B cell (primary cell): Measurements from ENCODE around the gene CDIPT. TPM values are rescaled to one million over a fixed set of nuclear protein-coding genes. Genes with fewer than 3 reads are reported as not detected.

ENCODE experiments used
- ATAC-seq: fragments of 200-7000 bp; cut with Tn5 transposase; one replicate; pipeline ENCODE4 v1.10.0; 2021; ENCODE audit warnings: low read depth, mild to moderate bottlenecking, moderate number of reproducible peaks, moderate library complexity
- CTCF ChIA-PET: fragments of 350-600 bp; sonication (Branson Sonifier 250); formaldehyde crosslinking; loops from one replicate; lab custom pipeline; 2021; ENCODE audit warnings: antibody characterized with exemption, inconsistent platforms; lab: Charles Lee
- POLR2A ChIA-PET: fragments of 350-600 bp; sonication (Branson Sonifier 250); formaldehyde crosslinking; loops from one replicate; lab custom pipeline; 2021; ENCODE audit warnings: antibody characterized with exemption; lab: Charles Lee
- DNase-seq: peaks from one replicate; pipeline ENCODE4 v3.0.0; 2013
- H2AFZ ChIP-seq: 2 replicates; pipeline ENCODE4 v1.6.1; 2012; ENCODE audit warnings: mild to moderate bottlenecking, low read depth, low read length; ENCODE audit not compliant: insufficient read depth, poor library complexity, severe bottlenecking
- H3K27ac ChIP-seq, 2 donors: 1 replicate in 1 of 2; 2 replicates in 1 of 2; pipeline ENCODE4 v1.5.1; 2012 to 2013; ENCODE audit warnings: low read length in 2 of 2, mild to moderate bottlenecking in 2 of 2, moderate library complexity in 1 of 2
- H3K27me3 ChIP-seq, 4 experiments: fragments of 200-600 bp in 1 of 4; sonication (generic) in 1 of 4; replicated peaks in 1 of 4; 1 replicate in 2 of 4; 2 replicates in 2 of 4; pipeline versions ENCODE4 v1.6.1 to v1.7.0; 2013 to 2016; ENCODE audit warnings: low read length in 3 of 4, mild to moderate bottlenecking in 2 of 4, mixed read lengths in 1 of 4, moderate library complexity in 1 of 4; ENCODE audit not compliant: insufficient read depth in 4 of 4, control insufficient read depth in 3 of 4; ENCODE audit errors: control extremely low read depth in 1 of 4
- H3K36me3 ChIP-seq, 2 experiments: replicated peaks in 1 of 2; 1 replicate in 1 of 2; 2 replicates in 1 of 2; pipeline versions ENCODE4 v1.6.1 to v1.7.1; 2013; ENCODE audit warnings: low read length in 1 of 2; ENCODE audit not compliant: insufficient read depth in 2 of 2, control insufficient read depth in 1 of 2; ENCODE audit errors: control extremely low read depth in 1 of 2, extremely low read depth in 1 of 2
- H3K4me1 ChIP-seq, 2 donors: fragments of 200-600 bp in 1 of 2; sonication (generic) in 1 of 2; 1 replicate in 1 of 2; 2 replicates in 1 of 2; pipeline versions ENCODE4 v1.5.1 to v1.6.1; 2013 to 2017; ENCODE audit warnings: low read length in 2 of 2; ENCODE audit not compliant: control insufficient read depth in 2 of 2, insufficient read depth in 2 of 2
- H3K4me2 ChIP-seq: replicated peaks from 2 replicates; pipeline ENCODE3; 2012; ENCODE audit warnings: mild to moderate bottlenecking, low read depth, low read length; ENCODE audit not compliant: poor library complexity, severe bottlenecking
- H3K4me3 ChIP-seq, 5 experiments: fragments of 200-600 bp in 1 of 5; sonication (generic) in 1 of 5; 1 replicate in 3 of 5; 2 replicates in 2 of 5; pipeline versions ENCODE4 v1.5.1 to v1.7.0; 2011 to 2016; ENCODE audit warnings: low read length in 4 of 5, mild to moderate bottlenecking in 4 of 5, low read depth in 2 of 5, control low read depth in 1 of 5, moderate library complexity in 1 of 5; ENCODE audit not compliant: insufficient read depth in 1 of 5; ENCODE audit errors: control extremely low read depth in 1 of 5, extremely low read depth in 1 of 5
- H3K79me2 ChIP-seq: fragments of 200-600 bp; sonication (generic); one replicate; pipeline ENCODE4 v1.6.0; 2016; ENCODE audit warnings: low read length; ENCODE audit not compliant: control insufficient read depth, insufficient read depth
- H3K9ac ChIP-seq: fragments of 200-600 bp; sonication (generic); 2 replicates; pipeline ENCODE4 v1.6.1; 2017; ENCODE audit warnings: mild to moderate bottlenecking, low read length, moderate library complexity
- H3K9me3 ChIP-seq, 3 donors: one replicate each; pipeline versions ENCODE4 v1.6.1 to v1.7.1; 2013; ENCODE audit warnings: low read length in 2 of 3; ENCODE audit not compliant: control insufficient read depth in 2 of 3, insufficient read depth in 1 of 3; ENCODE audit errors: control extremely low read depth in 1 of 3
- H4K20me1 ChIP-seq: 2 replicates; pipeline ENCODE4 v1.6.0; 2012; ENCODE audit warnings: mild to moderate bottlenecking, low read length; ENCODE audit not compliant: insufficient read depth, control insufficient read depth, poor library complexity, severe bottlenecking
- H3K27ac Mint-ChIP-seq: one replicate; pipeline ENCODE4 v1.8.0; 2021; ENCODE audit warnings: mixed read lengths
- H3K27me3 Mint-ChIP-seq: one replicate; pipeline ENCODE4 v1.8.0; 2021; ENCODE audit warnings: mixed read lengths
- H3K4me1 Mint-ChIP-seq: one replicate; pipeline ENCODE4 v1.8.0; 2021; ENCODE audit warnings: mixed read lengths
- H3K4me3 Mint-ChIP-seq: one replicate; pipeline ENCODE4 v1.8.0; 2021; ENCODE audit warnings: mixed read lengths
- H3K9me3 Mint-ChIP-seq: one replicate; pipeline ENCODE4 v1.8.0; 2022; ENCODE audit warnings: mixed read lengths; ENCODE audit not compliant: insufficient read depth
- CTCF ChIP-seq: fragments of 200-600 bp; IDR thresholded peaks from one replicate; pipeline ENCODE4 v1.8.0; 2022; ENCODE audit warnings: antibody characterized with exemption, mild to moderate bottlenecking
- EZH2 ChIP-seq: IDR thresholded peaks from 2 replicates; pipeline ENCODE4 v1.6.1; 2012; ENCODE audit warnings: borderline replicate concordance, low read depth, mild to moderate bottlenecking, moderate library complexity, low read length; ENCODE audit not compliant: insufficient read depth, poor library complexity, severe bottlenecking
- WGBS: methylation state at CpG from one replicate; pipeline ENCODE4 v1.1.5; 2013; ENCODE audit warnings: missing lambda C conversion rate; ENCODE audit not compliant: insufficient coverage; 5-methylcytosine and 5-hydroxymethylcytosine counted together
- intact Hi-C: fragments of 100-400 bp; cut with micrococcal nuclease; formaldehyde crosslinking; loops from one replicate; pipeline ENCODE4 v1.10.0; 2022
- polyA plus RNA-seq: library from polyadenylated mRNA; depleted of rRNA; stranded (reverse); fragments of >200 nt; gene quantifications from 2 replicates; pipeline ENCODE4 v1.2.3, GENCODE V29; 2012
- total RNA-seq, 2 donors: library from RNA; stranded (reverse); fragments of 120-200 nt in 1 of 2; gene quantifications; 1 replicate in 1 of 2; 2 replicates in 1 of 2; pipeline versions ENCODE4 v1.2.3 to v1.2.4, GENCODE V29; 2013 to 2022

The CDIPT gene
- total and polyA plus RNA-seq, 2 donors (not counting 1 experiment from before 2014, with no cell fraction given), result 51.2 to 63.3 TPM

- peak overlapping the region in 1 of 2 donors; percentile 88 for H3K27ac ChIP-seq
- no peak for DNase-seq
- H3K27me3 ChIP-seq, result peaks cover 0 to 13% (median 5%) of the 10 kb centered on the region in 4 experiments
- no peaks in the 10 kb centered on the region for H3K9me3 Mint-ChIP-seq
- WGBS, result 6% methylated on average over 23 of the region's 39 CpGs
- H3K4me1 ChIP-seq, result peaks cover 43 to 62% of the 10 kb centered on the region in 2 donors
- no peak for ATAC-seq
- H2AFZ ChIP-seq, result peak overlapping the region; percentile 90
- CTCF ChIA-PET, result interaction anchor here (0.7 to 5.7 kb wide), 14 partner anchors 8 to 139 kb away, joined by 3 to 66 read pairs (median 6); partner anchors contain the start of genes KIF22 and MAZ
- intact Hi-C loops, result loop anchor here (5.0 to 10.0 kb wide), 2 partner anchors 157 to 220 kb away; partner anchors contain the start of gene TAOK2
- no peaks in the 10 kb centered on the region for H3K27me3 Mint-ChIP-seq
- H3K9me3 ChIP-seq, result peaks cover 0 to 5% (median 0%) of the 10 kb centered on the region in 3 donors
- POLR2A ChIA-PET, result interaction anchor here (0.6 to 2.8 kb wide), 8 partner anchors 8 to 260 kb away, joined by 3 to 31 read pairs (median 12); partner anchors contain the start of genes KIF22, MAZ and PPP4C
- H3K9ac ChIP-seq, result peak overlapping the region; percentile 69
- peak overlapping the region; percentile 87 for H3K4me2 ChIP-seq
- peaks cover 65% of the 10 kb centered on the region for H3K4me1 Mint-ChIP-seq
- TF ChIP-seq EZH2, result no peak
- no peak for TF ChIP-seq CTCF
- peaks cover 2 to 25% of the 10 kb centered on the region in 2 experiments for H3K36me3 ChIP-seq
- peaks cover 45% of the 10 kb centered on the region for H4K20me1 ChIP-seq
- peak overlapping the region; percentile 83 for H3K27ac Mint-ChIP-seq
- peaks cover 45% of the 10 kb centered on the region for H3K79me2 ChIP-seq
- H3K4me3 Mint-ChIP-seq, result peak overlapping the region; percentile 97
- H3K4me3 ChIP-seq, result peak overlapping the region; percentile 73 to 93 (median 84)
Observed at GRCh38 chr16:29815032-29815721, 47.8 kb downstream of the CDIPT start.

DNA sequence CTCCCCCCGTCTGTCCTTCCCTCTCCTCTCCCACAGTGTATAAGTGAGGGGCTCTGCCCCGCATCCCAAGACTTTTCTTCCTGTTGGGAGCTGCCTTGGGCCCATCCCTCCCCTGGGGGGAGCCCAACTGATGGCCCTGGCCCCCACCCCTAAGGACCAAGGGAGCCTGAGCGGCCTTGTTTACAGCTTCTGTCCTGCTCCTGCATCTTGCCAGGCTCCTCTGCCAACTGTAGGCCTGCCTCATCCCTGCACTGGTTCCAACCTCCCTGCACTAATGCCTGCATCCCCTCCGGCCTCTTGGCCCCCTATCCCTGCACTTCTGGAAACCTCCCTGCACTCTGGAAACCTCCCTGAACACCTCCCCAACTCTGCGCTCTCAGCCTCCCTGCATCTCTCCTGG lies 48.4 kb downstream of the CDIPT start:
- Mint-ChIP-seq H3K27me3 (no peaks in the 10 kb centered on the region), H3K27ac (peak overlapping the region; percentile 37), H3K4me3 (peak overlapping the region; percentile 97), H3K4me1 (peaks cover 64% of the 10 kb centered on the region), H3K9me3 (no peaks in the 10 kb centered on the region)
- Histone ChIP-seq H3K27me3 (peaks cover 0 to 13% (median 5%) of the 10 kb centered on the region in 4 experiments), H3K79me2 (peaks cover 45% of the 10 kb centered on the region), H2AFZ (peak overlapping the region; percentile 90), H3K4me1 (peaks cover 42 to 62% of the 10 kb centered on the region in 2 donors), H3K36me3 (peaks cover 2 to 23% of the 10 kb centered on the region in 2 experiments), H3K27ac (no peak overlapping the region), H4K20me1 (peaks cover 45% of the 10 kb centered on the region), H3K9me3 (peaks cover 0 to 5% (median 0%) of the 10 kb centered on the region in 3 donors), H3K4me3 (no peak overlapping the region), H3K4me2 (peak overlapping the region; percentile 87), H3K9ac (no peak overlapping the region)
- ATAC-seq (no peak), DNase-seq (peak; percentile 28)
- intact Hi-C loops, result loop anchor here (10.0 kb wide), 1 partner anchor 220 kb away; no protein-coding TSS in a partner anchor
- POLR2A ChIA-PET, result interaction anchor here (2.0 to 2.8 kb wide), 2 partner anchors 10 to 24 kb away, joined by 14 to 15 read pairs; partner anchors contain the start of gene KIF22
- TF ChIP-seq EZH2 (no peak), CTCF (no peak)
- 98% methylated on average over 4 of the region's 5 CpGs for WGBS
- CTCF ChIA-PET, result no interaction called here
